B cell (primary cell): ENCODE data around the gene RASA1.

ENCODE experiments used
- EZH2 ChIP-seq: IDR thresholded peaks from 2 replicates; pipeline ENCODE4 v1.6.1; 2012; ENCODE audit warnings: borderline replicate concordance, low read depth, mild to moderate bottlenecking, moderate library complexity, low read length; ENCODE audit not compliant: insufficient read depth, poor library complexity, severe bottlenecking
- TF ChIP-seq, protein P1 (sequence below): fragments of 200-600 bp; IDR thresholded peaks from one replicate; pipeline ENCODE4 v1.8.0; 2022; ENCODE audit warnings: antibody characterized with exemption, mild to moderate bottlenecking

DNA sequence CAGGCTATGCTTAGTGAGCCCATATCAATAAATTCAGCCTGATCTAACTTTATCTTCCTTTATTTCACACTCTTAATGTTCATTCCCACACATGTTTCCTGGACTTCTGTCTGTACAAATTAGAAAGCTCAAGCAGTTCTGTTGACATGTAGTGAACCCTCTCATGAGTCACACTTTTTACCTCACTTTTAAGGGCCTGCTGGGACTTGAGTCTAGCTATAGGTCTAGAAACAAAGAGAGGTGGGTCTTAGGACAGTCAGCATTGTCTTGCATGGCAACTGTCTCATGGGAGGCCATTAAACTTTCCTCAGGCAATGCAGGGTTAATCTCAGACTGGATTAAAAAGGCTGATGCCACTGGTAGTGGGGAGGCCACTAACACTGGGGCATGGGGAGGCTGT is 153.6 kb downstream of the RASA1 start:
- TF ChIP-seq, protein P1, sequence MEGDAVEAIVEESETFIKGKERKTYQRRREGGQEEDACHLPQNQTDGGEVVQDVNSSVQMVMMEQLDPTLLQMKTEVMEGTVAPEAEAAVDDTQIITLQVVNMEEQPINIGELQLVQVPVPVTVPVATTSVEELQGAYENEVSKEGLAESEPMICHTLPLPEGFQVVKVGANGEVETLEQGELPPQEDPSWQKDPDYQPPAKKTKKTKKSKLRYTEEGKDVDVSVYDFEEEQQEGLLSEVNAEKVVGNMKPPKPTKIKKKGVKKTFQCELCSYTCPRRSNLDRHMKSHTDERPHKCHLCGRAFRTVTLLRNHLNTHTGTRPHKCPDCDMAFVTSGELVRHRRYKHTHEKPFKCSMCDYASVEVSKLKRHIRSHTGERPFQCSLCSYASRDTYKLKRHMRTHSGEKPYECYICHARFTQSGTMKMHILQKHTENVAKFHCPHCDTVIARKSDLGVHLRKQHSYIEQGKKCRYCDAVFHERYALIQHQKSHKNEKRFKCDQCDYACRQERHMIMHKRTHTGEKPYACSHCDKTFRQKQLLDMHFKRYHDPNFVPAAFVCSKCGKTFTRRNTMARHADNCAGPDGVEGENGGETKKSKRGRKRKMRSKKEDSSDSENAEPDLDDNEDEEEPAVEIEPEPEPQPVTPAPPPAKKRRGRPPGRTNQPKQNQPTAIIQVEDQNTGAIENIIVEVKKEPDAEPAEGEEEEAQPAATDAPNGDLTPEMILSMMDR: no peak
- TF ChIP-seq EZH2: no peak
